Right renal pelvis (tissue), 4 donors: ENCODE results near the gene EHMT1. TPM values are rescaled to one million over a fixed set of nuclear protein-coding genes. Genes with fewer than 3 reads are reported as not detected.
"Not testable (repeated sequence)": the region's sequence is repeated elsewhere in the genome, so short reads cannot be mapped to it uniquely, and the experiment has no call there.

Experiments
- DNase-seq, 4 donors: peaks; one replicate each; pipeline ENCODE4 v3.0.0-alpha.2; 2013; ENCODE audit warnings: low read depth in 4 of 4, low spot score in 3 of 4, missing footprints in 1 of 4
- polyA plus RNA-seq, 4 donors: library from polyadenylated mRNA; unstranded; fragments of 120-200 nt; gene quantifications; one replicate each; pipeline ENCODE4 v1.2.1, GENCODE V29; 2013; ENCODE audit not compliant: insufficient read length in 4 of 4

Gene EHMT1
- polyA plus RNA-seq, 4 donors, result 62.6 to 73.2 (median 71.3) TPM

GRCh38 chr9:137731947-137732813 is 113.4 kb downstream of the EHMT1 start:
- DNase-seq, result no peak

GRCh38 chr9:137733429-137733828 is 114.6 kb downstream of the EHMT1 start:
- no peak for DNase-seq

GRCh38 chr9:137734181-137734580 is 115.4 kb downstream of the EHMT1 start:
- DNase-seq, result no peak

GRCh38 chr9:137738182-137738696 is 119.4 kb downstream of the EHMT1 start:
- not testable (repeated sequence) for DNase-seq

- no peak for DNase-seq
These were observed 119.9 kb downstream of the EHMT1 start for GRCh38 chr9:137738703-137739102.

- DNase-seq, result no peak
These were observed 120.8 kb downstream of the EHMT1 start for GRCh38 chr9:137739371-137740309.

GRCh38 chr9:137740312-137740711 is 121.5 kb downstream of the EHMT1 start:
- DNase-seq, result peak in 3 of 4 donors; percentile 15 to 25 (median 23)

- no peak for DNase-seq
These were observed 122.5 kb downstream of the EHMT1 start for GRCh38 chr9:137741330-137741729.

DNA sequence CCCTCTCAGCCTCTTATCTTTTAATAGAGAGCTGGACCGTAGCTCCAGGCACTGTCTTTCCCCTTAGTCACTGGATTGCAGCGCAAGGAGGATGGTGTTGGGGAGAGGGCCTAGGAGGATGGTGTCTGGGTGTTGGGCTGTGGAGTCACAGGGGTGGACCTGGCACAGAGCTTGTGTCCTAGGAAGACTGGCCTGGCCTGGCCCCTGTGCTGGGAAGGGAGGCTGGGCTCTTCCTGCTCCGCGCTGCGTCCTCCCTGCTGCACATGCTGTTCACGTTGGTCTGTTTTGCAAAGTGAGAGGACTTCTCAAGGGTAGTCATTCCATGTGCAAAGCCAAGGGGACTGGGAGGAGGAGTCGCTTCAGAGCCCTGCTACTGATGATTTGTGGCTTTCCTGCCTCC is 123.9 kb downstream of the EHMT1 start:
- DNase-seq, result no peak

- DNase-seq, result no peak
These were observed 124.9 kb downstream of the EHMT1 start for GRCh38 chr9:137743695-137744094.

- DNase-seq, result no peak
These were observed 125.9 kb downstream of the EHMT1 start for GRCh38 chr9:137744632-137745183.

GRCh38 chr9:137745541-137745991 is 126.8 kb downstream of the EHMT1 start:
- no peak for DNase-seq

- no peak for DNase-seq
These were observed 129.5 kb downstream of the EHMT1 start for GRCh38 chr9:137748311-137748710.

DNA sequence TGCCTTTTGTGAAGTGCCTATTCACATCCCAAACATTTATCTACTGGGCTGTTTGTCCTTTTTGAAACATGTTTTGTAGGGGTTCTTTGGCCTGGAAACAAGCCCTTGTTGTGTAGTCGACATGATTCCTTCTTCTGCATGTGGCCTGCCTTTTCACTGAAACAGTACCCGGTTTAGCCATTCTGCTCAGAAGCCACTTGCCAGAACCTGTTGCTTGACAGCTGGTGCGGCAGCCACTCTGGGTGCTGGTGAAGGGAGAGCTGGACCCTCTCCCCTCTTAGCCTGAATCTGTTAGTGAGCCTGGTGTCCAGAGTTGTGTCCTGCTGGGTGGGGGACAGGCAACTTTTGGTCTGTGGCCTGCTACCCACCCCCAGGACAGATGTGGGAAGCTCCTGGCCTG is 129.9 kb downstream of the EHMT1 start:
- DNase-seq, result no peak

DNA sequence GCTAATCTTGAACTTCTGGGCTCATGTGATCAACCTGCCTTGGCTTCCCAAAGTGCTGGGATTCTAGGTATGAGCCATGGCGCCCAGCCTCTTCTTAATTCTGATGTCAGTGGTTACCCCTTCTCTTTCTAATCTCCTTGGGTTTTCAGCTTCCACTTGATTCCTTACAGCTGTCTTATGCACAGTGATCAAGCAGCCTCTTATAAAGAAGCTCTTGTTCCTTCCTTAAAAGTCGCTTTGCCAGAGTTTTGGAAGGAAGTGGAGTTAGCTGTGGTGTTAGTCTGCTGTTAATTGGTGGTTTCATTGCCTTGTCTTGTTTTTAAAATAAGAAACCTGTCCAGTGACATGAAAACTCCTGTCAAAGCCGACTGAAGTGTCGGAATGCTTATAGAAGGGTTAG is 130.7 kb downstream of the EHMT1 start:
- DNase-seq, result no peak

DNA sequence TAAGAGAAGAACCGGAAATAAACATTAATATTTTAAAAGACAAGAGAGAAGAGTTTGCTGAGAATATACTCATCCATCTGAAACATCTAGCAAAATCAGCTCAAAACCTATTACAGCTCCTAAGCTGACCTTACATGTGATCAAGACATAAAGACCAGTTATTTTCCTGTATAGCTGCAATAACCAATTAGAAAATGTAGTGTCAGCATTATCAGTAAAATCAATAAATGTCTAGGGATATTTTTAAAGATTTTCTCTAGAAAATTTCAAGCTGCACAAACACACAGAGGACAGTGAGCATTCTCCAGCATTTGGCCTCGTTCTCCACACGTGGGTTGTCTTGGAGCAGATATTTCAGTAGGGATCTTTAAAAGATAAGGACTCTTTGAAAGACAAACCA is 131.2 kb downstream of the EHMT1 start:
- DNase-seq, result no peak

DNA sequence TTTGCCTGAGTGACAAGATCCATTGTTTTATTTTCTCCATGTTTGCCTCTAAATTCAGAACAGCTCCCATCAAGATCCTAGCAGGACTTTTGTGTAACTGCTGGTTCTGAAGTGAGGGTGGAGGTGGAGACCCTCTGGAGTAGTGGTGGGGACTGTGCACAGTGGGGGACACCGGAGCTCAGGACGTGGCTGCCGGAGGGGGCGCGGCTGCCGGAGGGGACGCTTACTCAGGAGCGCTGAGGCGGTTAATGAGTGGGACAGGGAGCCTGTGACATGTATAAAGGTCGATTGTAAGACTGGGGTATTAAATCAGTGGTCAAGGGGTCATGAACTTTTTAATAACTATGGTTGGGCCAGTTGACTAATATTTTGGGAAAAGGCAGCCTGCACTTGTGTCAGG is 131.8 kb downstream of the EHMT1 start:
- no peak for DNase-seq

GRCh38 chr9:137751616-137752015 is 132.8 kb downstream of the EHMT1 start:
- DNase-seq, result no peak

DNA sequence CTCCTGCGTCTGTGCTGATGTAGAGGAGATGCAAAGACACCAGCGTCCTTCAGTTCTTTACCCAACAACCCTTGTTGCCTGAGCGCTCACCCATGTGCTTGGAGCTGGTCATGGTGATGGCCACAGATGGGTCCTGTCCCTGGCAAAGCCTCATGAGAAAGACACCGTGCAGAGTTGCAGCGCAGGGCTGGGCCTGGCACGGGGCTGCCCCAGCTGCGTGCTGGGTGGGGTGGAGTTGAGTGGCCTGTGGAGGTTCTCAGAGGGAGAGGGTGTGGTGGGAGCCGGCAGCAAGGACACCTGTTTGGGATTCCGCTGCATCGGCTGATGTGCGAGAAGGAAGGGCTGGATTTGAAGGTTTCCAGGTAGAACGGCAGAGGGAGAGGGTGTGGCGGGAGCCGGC is 133.6 kb downstream of the EHMT1 start:
- DNase-seq, result no peak

DNA sequence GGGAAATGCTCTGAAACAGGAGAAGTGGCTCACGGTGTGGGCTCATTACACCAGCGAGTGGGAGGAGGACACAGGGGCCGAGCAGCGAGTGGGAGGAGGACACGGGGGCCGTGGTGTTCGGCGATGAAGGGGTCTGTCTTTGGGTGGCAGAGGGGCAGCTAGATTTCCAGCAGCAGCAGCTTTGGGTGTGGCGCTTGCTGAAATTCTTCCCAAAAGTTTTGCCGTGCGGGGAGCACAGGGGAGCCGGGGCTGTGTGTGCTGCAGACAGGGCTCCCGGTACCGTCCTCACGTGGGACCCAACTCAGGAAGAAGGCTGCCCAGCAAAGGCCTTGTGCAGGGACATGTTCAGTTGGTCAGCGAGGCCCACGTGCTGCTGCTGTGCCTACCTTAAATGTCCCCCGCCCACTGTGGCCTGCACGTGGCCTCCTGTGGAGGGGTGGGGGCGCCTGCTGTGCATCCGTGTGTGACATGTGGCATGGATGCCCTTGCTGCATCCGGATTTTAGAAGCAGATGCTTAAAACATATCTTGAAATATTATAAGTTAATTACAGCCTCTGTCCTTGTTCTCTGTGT is 134.5 kb downstream of the EHMT1 start:
- no peak for DNase-seq
